ENCODE results near the gene TFE3.

DNA sequence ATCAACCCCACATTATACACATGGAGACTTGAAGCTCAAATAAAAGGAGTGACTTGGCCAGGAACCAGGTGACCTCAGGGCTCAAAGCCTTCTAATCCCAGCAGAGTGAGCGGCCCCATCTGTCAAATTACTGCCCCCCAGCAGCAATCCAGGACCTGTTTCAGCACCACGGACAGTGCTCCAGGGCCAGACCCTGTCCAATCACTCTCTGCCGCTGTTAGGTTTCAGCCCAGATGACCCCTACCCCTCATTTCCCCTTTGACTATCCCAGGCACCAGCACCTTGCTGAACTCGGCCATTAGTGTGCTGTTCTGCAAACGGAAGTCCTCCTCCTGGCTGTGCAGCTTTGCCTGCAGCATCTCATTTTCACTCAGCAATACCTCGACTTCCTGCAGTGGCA, 46.2 kb downstream of the TFE3 start:
- TF ChIP-seq, protein P1, sequence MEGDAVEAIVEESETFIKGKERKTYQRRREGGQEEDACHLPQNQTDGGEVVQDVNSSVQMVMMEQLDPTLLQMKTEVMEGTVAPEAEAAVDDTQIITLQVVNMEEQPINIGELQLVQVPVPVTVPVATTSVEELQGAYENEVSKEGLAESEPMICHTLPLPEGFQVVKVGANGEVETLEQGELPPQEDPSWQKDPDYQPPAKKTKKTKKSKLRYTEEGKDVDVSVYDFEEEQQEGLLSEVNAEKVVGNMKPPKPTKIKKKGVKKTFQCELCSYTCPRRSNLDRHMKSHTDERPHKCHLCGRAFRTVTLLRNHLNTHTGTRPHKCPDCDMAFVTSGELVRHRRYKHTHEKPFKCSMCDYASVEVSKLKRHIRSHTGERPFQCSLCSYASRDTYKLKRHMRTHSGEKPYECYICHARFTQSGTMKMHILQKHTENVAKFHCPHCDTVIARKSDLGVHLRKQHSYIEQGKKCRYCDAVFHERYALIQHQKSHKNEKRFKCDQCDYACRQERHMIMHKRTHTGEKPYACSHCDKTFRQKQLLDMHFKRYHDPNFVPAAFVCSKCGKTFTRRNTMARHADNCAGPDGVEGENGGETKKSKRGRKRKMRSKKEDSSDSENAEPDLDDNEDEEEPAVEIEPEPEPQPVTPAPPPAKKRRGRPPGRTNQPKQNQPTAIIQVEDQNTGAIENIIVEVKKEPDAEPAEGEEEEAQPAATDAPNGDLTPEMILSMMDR (IDR thresholded peaks at IDR 0.05 in 4 of 5, conservative IDR thresholded peaks at IDR 0.05 in 1 of 5), result no peak
- TF ChIP-seq POLR2A (IDR thresholded peaks at IDR 0.05), result no peak

Data from gastrocnemius medialis (tissue), 4 donors.